HG03175 (cell line): Measurements from ENCODE around the gene IL18R1.
"Not testable (repeated sequence)": the region's sequence is repeated elsewhere in the genome, so short reads cannot be mapped to it uniquely, and the experiment has no call there.

ENCODE experiments used
- ATAC-seq: cut with Tn5 transposase; IDR thresholded peaks from one replicate; pipeline ENCODE4 v1.9.1; 2021; ENCODE audit warnings: mild to moderate bottlenecking, moderate library complexity; ENCODE audit not compliant: unreplicated experiment

IL18R1 gene, protein sequence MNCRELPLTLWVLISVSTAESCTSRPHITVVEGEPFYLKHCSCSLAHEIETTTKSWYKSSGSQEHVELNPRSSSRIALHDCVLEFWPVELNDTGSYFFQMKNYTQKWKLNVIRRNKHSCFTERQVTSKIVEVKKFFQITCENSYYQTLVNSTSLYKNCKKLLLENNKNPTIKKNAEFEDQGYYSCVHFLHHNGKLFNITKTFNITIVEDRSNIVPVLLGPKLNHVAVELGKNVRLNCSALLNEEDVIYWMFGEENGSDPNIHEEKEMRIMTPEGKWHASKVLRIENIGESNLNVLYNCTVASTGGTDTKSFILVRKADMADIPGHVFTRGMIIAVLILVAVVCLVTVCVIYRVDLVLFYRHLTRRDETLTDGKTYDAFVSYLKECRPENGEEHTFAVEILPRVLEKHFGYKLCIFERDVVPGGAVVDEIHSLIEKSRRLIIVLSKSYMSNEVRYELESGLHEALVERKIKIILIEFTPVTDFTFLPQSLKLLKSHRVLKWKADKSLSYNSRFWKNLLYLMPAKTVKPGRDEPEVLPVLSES

GRCh38 chr2:102355526-102356380 is at the start of gene IL18R1:
IL18R1 (plus strand) TSS chr2:102355796; CDS start chr2:102362661, 6,865 bp downstream.
- ATAC-seq, result peak; percentile 90

GRCh38 chr2:102306125-102306524 is 49.5 kb upstream of the IL18R1 start:
- ATAC-seq, result no peak

GRCh38 chr2:102310964-102311640 is 44.5 kb upstream of the IL18R1 start, which contains the start of gene IL1RL1:
IL1RL1 (plus strand) TSS chr2:102311563; CDS start chr2:102338265, 26,702 bp downstream.
- no peak for ATAC-seq

- no peak for ATAC-seq
These were observed 42.6 kb upstream of the IL18R1 start for GRCh38 chr2:102313025-102313424.

GRCh38 chr2:102313471-102313870 is 42.1 kb upstream of the IL18R1 start:
- ATAC-seq, result no peak

DNA sequence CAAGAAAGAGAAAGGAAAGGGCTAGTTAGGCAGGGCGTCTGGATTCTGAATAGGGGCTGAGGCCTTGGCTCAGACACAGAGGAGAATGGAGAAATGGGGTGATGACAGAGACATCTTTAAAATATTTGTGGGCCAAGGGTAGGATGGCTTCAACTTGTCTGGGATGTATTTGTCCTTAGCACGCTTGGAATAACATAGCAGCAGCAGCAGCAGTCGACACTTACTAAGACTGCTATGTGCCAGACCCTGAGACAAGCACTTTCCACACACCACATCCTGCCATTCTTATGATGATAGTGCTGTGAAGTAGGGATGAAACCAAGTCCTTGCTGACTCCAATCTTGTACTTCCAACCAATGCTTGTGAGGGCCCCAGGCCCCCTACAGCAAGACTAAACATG is 41.6 kb upstream of the IL18R1 start:
- no peak for ATAC-seq

DNA sequence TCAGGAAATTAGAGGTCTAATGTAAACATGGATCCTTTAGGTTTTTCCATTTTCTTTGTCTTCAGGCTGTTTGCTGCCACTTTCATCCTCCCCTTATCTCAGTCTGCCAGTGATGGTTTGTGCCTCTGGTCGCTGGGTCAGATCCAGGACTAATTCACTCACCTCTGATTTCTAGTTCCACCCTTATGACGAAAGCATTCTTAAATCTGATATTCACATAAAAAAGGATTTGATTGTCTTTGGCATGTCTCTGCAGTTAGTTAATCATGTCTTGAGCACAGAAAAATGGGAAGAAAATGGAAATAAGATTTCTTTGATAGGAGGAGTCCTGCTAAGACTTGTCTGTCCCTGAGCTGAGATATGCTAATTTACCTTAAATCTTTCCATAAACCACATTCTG is 39.7 kb upstream of the IL18R1 start:
- no peak for ATAC-seq

GRCh38 chr2:102317715-102318114 is 37.9 kb upstream of the IL18R1 start:
- ATAC-seq, result no peak

- no peak for ATAC-seq
These were observed 37.2 kb upstream of the IL18R1 start for GRCh38 chr2:102318437-102318836.

GRCh38 chr2:102321941-102322719 is 33.5 kb upstream of the IL18R1 start:
- no peak for ATAC-seq

DNA sequence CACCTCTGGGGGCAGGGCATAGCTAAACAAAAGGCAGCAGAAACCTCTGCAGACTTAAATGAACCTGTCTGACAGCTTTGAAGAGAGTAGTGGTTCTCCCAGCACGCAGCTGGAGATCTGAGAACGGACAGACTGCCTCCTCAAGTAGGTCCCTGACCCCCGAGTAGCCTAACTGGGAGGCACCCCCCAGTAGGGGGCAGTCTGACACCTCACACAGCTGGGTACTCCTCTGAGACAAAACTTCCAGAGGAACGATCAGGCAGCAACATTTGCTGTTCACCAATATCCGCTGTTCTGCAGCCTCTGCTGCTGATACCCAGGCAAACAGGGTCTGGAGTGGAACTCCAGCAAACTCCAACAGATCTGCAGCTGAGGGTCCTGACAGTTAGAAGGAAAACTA is 30.7 kb upstream of the IL18R1 start:
- ATAC-seq, result not testable (repeated sequence)

- ATAC-seq, result no peak
These were observed 24.1 kb upstream of the IL18R1 start for GRCh38 chr2:102331311-102331980.

GRCh38 chr2:102334486-102334885 is 21.1 kb upstream of the IL18R1 start:
- no peak for ATAC-seq

DNA sequence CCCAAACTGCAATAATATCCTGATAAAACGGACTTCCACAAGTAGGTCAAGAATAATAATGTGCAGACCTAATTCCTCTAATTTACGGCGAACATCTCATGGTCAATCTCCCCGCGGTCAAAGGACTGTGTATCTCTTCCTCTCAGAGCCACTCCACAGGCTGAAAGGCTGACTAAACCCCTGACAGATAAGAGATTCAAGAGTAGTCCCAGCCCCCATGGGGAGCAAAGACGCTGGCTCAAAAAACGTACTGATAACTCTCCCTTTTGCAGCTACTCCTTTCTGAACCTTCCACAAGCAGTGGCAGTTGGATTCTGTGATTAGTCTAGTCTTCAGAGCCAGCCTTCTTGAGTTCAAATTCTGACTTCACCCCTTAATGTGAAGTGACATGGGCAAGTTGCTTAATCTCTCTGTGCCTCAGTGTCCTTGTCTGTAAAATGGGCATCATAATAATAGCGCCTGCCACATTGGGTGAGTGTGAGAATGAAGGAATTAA is 19.7 kb upstream of the IL18R1 start:
- ATAC-seq, result no peak

GRCh38 chr2:102336502-102336945 is 19.1 kb upstream of the IL18R1 start:
- ATAC-seq, result no peak

DNA sequence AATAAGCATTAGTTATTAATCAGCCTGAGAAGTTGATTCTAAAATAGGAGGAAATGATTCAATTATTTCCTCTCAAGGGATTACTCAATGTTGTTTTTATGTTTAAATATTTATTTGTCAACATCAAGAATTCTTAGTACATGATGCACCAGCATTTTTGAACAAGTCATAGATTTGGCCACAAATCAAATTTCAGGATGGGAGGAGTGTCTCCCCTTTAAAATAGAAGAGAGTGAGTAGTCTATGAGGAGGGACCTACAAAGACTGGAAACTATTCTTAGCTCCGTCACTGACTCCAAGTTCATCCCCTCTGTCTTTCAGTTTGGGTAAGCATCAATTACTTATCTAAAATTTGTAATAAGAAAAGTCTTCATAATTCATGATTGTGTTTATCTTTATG is 18.6 kb upstream of the IL18R1 start:
- no peak for ATAC-seq

GRCh38 chr2:102337481-102338386 is 17.9 kb upstream of the IL18R1 start:
- no peak for ATAC-seq

DNA sequence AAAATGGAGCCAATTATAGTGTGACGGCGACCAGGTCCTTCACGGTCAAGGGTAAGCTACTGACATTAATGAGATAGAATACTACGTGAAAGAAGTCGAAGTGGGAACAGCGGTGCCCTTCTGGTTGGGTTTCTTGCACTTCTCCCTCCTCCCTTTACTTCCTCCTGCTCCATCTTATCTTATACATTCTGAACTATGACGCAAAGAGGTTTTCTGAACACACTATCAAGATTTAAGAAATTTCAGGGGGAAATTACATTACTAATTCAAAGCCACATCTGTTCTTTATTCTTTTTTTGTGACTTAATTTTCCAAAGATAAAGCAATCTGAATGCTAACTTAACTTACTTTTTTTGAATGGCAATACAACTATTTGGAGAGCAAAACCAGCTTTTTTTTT is 14.8 kb upstream of the IL18R1 start:
- ATAC-seq, result no peak
